GM12864 (cell line): Measurements from ENCODE around the gene KRT71.
A peak's percentile ranks its signal among the peaks of the same experiment; 100 is the strongest.

Source experiments
- DNase-seq: peaks from one replicate; pipeline ENCODE4 v3.0.0-alpha.2; 2011; ENCODE audit warnings: low read depth
- H3K4me3 ChIP-seq: 2 replicates; pipeline ENCODE4 v1.5.1; 2011; ENCODE audit warnings: mild to moderate bottlenecking, low read depth, low read length, control low read depth
- TF ChIP-seq, protein P1 (sequence below): IDR thresholded peaks from 2 replicates; pipeline ENCODE4 v1.5.1; 2011; ENCODE audit warnings: low read depth, mild to moderate bottlenecking, moderate library complexity, low read length, control low read depth, inconsistent platforms; ENCODE audit errors: missing control alignments

The KRT71 gene

DNA sequence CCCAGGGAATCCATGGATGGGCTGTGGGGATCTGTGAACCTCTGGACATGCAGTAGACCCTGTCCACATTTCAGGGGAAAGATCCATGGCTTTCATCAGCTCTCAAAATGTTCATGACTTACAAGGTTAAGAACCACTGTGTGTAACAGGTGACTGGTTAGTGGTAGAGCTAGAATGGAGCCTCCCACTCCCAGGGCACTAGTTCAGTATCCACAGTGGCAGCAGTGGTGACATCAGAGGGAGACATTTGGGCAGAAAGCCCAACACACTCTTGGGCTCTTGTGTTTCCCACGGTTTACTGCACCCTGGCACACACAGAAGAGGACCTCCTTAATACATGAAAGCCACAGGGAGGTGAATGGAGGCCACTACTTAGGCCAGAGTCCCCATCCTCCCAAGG lies 11.6 kb upstream of the KRT71 start:
- DNase-seq: no peak
- TF ChIP-seq, protein P1, sequence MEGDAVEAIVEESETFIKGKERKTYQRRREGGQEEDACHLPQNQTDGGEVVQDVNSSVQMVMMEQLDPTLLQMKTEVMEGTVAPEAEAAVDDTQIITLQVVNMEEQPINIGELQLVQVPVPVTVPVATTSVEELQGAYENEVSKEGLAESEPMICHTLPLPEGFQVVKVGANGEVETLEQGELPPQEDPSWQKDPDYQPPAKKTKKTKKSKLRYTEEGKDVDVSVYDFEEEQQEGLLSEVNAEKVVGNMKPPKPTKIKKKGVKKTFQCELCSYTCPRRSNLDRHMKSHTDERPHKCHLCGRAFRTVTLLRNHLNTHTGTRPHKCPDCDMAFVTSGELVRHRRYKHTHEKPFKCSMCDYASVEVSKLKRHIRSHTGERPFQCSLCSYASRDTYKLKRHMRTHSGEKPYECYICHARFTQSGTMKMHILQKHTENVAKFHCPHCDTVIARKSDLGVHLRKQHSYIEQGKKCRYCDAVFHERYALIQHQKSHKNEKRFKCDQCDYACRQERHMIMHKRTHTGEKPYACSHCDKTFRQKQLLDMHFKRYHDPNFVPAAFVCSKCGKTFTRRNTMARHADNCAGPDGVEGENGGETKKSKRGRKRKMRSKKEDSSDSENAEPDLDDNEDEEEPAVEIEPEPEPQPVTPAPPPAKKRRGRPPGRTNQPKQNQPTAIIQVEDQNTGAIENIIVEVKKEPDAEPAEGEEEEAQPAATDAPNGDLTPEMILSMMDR: no peak
- H3K4me3 ChIP-seq: no peak overlapping the region

DNA sequence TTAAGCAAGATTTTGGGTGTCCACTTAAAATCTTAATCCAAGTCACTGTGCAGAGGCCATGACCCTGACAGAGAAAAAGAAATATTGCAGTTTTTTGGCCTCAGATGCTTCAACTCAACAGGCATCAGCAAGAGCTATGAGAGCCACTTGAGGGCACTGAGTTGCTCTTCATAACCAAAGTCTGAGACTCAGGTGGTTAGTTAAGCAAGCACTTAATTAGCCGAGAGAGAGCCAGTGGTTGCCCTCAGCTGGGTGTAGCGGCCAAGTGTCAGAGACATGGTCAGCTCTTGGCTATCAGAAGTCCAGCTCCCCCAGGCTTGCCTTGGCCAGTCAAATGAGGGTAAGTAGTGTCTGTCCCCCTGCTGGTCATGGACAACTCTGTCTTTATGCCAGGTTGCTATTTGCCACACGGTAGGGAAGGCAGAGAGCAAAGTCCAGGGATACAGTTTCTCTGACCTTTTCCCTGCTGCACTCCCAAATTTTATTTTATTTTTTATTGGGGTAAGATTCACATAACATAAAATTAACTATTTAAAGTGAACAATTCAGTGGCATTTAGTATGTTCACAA lies 9.0 kb upstream of the KRT71 start:
- TF ChIP-seq, protein P1: peak; percentile 29
- H3K4me3 ChIP-seq: no peak overlapping the region
- DNase-seq: no peak

DNA sequence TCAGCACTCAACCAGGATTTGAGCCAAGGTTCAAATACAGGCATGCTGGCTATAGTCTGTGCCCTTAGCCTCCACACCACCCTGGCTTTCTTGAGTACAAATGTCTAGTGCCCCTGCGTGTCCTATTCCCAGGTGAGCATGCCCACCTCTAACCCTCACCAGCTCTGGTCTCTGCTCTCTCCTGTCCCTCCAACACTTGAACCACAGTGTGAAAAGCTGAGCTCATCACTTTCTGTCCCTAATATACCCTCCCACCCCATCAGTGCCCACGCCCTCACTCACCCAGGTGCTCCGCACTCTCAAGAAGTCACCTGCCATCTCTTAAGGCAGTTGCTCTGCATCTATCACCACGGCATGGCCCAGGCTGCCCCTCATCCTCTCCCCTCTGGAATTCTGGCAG lies 7.0 kb upstream of the KRT71 start:
- no peak for DNase-seq
- TF ChIP-seq, protein P1: no peak
- no peak overlapping the region for H3K4me3 ChIP-seq

DNA sequence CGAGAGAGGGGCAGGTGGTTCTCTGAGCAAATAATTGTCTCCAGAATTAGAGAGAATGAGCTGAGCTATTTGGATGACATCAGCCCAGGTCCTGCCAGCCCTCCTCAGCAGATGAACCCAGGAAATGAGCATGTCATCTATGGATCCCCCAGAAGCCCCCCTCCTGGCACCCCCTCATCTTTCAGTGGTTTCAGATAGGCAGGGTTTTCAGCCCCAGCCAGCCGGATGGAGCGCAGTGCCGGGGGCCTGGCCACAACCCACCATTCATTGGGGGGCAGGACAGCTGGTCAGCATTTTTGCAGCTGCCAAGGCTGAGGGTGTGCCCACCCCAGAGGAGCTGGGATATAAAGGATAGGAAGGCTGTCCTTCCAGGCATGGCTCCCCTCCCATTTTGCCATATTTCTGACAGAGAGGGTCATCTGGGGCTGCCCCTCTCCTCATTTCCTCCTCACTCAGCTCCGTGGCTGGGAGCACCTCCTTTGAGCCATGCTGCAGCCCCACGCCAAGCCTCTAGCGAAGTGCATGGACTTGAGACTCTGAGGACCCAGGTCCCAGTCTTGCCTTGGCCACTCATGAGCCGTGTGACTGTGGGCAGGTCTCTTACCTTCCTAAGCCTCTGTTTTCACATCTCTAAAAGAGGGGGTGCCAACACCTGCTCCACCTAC lies 6.0 kb upstream of the KRT71 start:
- H3K4me3 ChIP-seq: no peak overlapping the region
- TF ChIP-seq, protein P1: no peak
- no peak for DNase-seq

DNA sequence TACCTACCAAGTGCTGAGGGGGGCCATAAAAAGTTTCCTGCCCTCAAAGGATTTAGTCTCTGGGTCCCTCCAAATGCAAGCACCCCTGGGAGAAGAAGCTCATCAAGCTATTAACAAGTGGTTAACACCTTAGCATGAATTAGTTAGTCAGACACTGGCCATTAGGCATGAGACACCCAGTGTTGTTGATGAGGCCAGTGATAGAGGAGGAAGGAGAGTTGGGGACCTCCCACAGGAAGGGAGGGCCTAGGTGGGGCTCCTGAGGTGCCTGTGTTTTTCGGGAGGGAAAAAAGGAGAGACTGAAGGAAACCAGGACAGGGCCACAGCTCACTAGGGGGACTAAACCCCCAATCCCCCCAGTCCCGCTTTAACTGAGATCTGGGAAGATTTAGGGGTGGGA lies 4.5 kb upstream of the KRT71 start:
- TF ChIP-seq, protein P1: no peak
- DNase-seq: no peak

DNA sequence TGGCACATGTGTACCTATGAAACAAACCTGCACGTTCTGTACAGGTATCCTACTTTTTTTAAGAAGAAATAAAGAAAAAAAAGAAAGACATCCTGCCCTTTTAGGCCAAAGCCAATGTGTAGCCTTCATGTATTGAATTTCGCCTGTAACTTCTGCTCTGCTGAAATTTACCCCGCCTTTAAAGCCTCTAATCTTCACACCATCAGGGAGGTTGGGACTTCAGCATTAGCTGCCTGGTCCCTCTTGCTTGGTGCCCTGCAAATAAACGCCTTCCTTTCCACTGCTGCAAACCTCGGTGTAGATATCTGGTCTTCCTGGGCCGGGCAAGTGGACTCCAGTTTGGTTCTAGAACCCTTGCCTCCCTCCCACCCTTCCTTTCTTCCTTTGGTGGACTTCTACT lies 2.6 kb upstream of the KRT71 start:
- no peak for DNase-seq
- TF ChIP-seq, protein P1: no peak
- no peak overlapping the region for H3K4me3 ChIP-seq

More for the DNA sequence above, 4.5 kb upstream of the KRT71 start:
- H3K4me3 ChIP-seq: no peak overlapping the region

DNA sequence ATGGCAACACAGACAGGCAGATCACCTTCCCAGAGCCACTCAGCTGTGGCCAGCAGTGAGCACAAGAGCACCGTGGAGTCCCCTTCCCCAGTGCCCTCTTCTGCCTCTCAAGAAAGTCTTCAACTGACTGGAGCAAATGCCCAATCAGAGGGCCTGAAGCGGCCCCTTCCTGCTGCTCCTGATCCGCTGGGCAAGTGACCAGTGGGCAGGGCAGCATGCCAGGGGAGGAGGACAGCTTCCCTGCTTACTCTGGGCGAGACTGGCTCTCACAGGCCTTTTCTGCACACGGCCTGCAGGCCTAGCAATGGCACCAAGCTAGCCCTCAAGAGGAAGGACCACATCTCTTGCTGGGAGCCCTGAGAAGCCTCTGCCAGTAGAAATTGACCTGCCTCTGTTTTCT lies 890 bp downstream of the KRT71 start:
- H3K4me3 ChIP-seq: no peak overlapping the region
- no peak for DNase-seq
- TF ChIP-seq, protein P1: no peak
